ENCODE data around the gene RABGAP1. TPM values are rescaled to one million over a fixed set of nuclear protein-coding genes. Genes with fewer than 3 reads are reported as not detected.

RABGAP1 gene
- total RNA-seq, 1 experiment from 2014 or later, result 95.8 TPM

GRCh38 chr9:123150708-123151503 lies 210.1 kb downstream of the RABGAP1 start:
- Histone ChIP-seq H3K79me2 (ENCODE audit: low read depth) (no peaks in the 10 kb centered on the region), H2AFZ (no peak overlapping the region), H3K4me2 (no peak overlapping the region), H3K9me3 (ENCODE audit: insufficient read depth, low read depth) (no peaks in the 10 kb centered on the region), H3F3A (ENCODE audit: insufficient read depth, low read depth) (no peaks in the 10 kb centered on the region), H3K27me3 (ENCODE audit: insufficient read depth, low read depth) (no peaks in the 10 kb centered on the region), H3K4me1 (replicated peaks; ENCODE audit: insufficient read depth) (no peaks in the 10 kb centered on the region), H3K36me3 (ENCODE audit: low read depth) (no peaks in the 10 kb centered on the region), H3K27ac (no peak overlapping the region), H4K20me1 (ENCODE audit: insufficient read depth) (no peaks in the 10 kb centered on the region), H3K9me2 (ENCODE audit: insufficient read depth) (no peaks in the 10 kb centered on the region; the same call in 1 of the 2 replicates), H3K4me3 (no peak overlapping the region)
- intact Hi-C loops (cut with micrococcal nuclease; ENCODE audit: unreplicated experiment), result no loop called here
- ChIA-PET CTCF (no interaction called here), POLR2A (ENCODE audit: unreplicated experiment) (no interaction called here)
- no peak for DNase-seq
- no TSS peak for BruUV-seq (replicated peaks)
- TF ChIP-seq CTCF (conservative IDR thresholded peaks at IDR 0.05), result no peak
- TF ChIP-seq EZH2 (IDR thresholded peaks at IDR 0.05; ENCODE audit: low read depth), result no peak

Other genes with a start within 250 kb of the RABGAP1 start
- gene OR1L4, start 217.0 kb upstream of the RABGAP1 start, total RNA-seq (2021), result not detected in 2 replicates
- gene OR1L6, start 198.7 kb upstream of the RABGAP1 start, total RNA-seq (2021), result not detected in 2 replicates
- not detected in 2 replicates for gene OR5C1, start 152.1 kb upstream of the RABGAP1 start, total RNA-seq (2021)
- gene OR1K1, start 140.9 kb upstream of the RABGAP1 start, total RNA-seq (2021), result not detected in 2 replicates
- gene PDCL, start 112.4 kb upstream of the RABGAP1 start, total RNA-seq (2021), result 23.2 and 28.9 TPM in 2 replicates
- 58.8 and 59.3 TPM in 2 replicates for gene RC3H2, start 35.7 kb upstream of the RABGAP1 start, total RNA-seq (2021)
- 7.7 and 8.7 TPM in 2 replicates for gene ZBTB6, start 27.7 kb upstream of the RABGAP1 start, total RNA-seq (2021)
- gene ZBTB26, start 9.5 kb upstream of the RABGAP1 start, total RNA-seq (2021), result 10.2 and 12.2 TPM in 2 replicates
- gene GPR21, start 92.6 kb downstream of the RABGAP1 start, total RNA-seq (2021), result 1.6 and 3.7 TPM in 2 replicates